Activated CD4-positive, alpha-beta memory T cell treated with anti-CD3 and anti-CD28 coated beads for 36 hours (primary cell): ENCODE results near the gene COL4A2. TPM values are rescaled to one million over a fixed set of nuclear protein-coding genes. Genes with fewer than 3 reads are reported as not detected.

Experiments used
- CTCF ChIA-PET: fragments of 350-600 bp; sonication (Branson Sonifier 250); formaldehyde crosslinking; loops from one replicate; lab custom pipeline; 2021; ENCODE audit warnings: antibody characterized with exemption, inconsistent platforms; lab: Charles Lee
- POLR2A ChIA-PET: fragments of 350-600 bp; sonication (Branson Sonifier 250); formaldehyde crosslinking; loops from one replicate; lab custom pipeline; 2021; ENCODE audit warnings: antibody characterized with exemption; lab: Charles Lee
- DNase-seq: peaks from one replicate; pipeline ENCODE4 v3.0.0-alpha.2; 2020
- H3K27ac Mint-ChIP-seq: one replicate; pipeline ENCODE4 v1.8.0; 2021; ENCODE audit warnings: mixed read lengths
- H3K27me3 Mint-ChIP-seq: one replicate; pipeline ENCODE4 v1.8.0; 2021; ENCODE audit warnings: mixed read lengths
- H3K36me3 Mint-ChIP-seq: one replicate; pipeline ENCODE4 v1.8.0; 2021; ENCODE audit warnings: mixed read lengths
- H3K4me1 Mint-ChIP-seq: one replicate; pipeline ENCODE4 v1.8.0; 2021; ENCODE audit warnings: low read depth, mixed read lengths
- H3K4me3 Mint-ChIP-seq: one replicate; pipeline ENCODE4 v1.8.0; 2021; ENCODE audit warnings: mild to moderate bottlenecking, mixed read lengths
- H3K9me3 Mint-ChIP-seq: one replicate; pipeline ENCODE4 v1.8.0; 2021; ENCODE audit warnings: mixed read lengths
- intact Hi-C: fragments of 100-400 bp; cut with micrococcal nuclease; formaldehyde crosslinking; loops from one replicate; pipeline ENCODE4 v1.15.1; 2023
- total RNA-seq, 2 experiments: library from RNA; stranded (reverse); gene quantifications; one replicate each; pipeline ENCODE4 v1.2.3, GENCODE V29; 2021

COL4A2 gene
- total RNA-seq, 2 experiments from 2014 or later = not detected

DNA sequence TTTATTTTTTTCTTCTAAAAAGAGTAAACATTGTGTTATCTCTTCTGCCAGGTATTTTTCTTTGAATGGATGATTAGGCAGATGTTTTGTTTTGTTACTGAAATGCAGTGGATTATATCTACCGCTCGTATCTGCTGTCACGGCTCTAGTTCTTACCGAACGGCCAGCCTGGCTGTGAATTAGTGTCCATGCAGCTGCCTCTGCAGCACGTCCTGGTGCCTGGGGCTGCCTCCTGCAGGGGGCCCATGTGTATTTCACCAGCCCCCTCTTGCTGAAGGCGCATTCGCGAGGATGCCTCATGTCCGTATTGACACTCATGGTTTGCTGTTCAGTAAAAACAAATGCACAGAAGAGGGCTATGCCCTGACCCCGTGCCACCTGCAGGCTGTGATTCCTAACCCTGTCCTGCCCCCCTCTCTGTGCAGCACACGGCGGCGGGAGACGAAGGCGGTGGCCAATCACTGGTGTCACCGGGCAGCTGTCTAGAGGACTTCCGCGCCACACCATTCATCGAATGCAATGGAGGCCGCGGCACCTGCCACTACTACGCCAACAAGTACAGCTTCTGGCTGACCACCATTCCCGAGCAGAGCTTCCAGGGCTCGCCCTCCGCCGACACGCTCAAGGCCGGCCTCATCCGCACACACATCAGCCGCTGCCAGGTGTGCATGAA, 204.6 kb downstream of the COL4A2 start:
- Mint-ChIP-seq H3K27ac (no peak overlapping the region), H3K36me3 (no peaks in the 10 kb centered on the region), H3K27me3 (peaks cover 8% of the 10 kb centered on the region), H3K4me1 (peaks cover 17% of the 10 kb centered on the region), H3K9me3 (no peaks in the 10 kb centered on the region), H3K4me3 (no peak overlapping the region)
- intact Hi-C loops = no loop called here
- ChIA-PET POLR2A (no interaction called here), CTCF (no interaction called here)
- DNase-seq = no peak

DNA sequence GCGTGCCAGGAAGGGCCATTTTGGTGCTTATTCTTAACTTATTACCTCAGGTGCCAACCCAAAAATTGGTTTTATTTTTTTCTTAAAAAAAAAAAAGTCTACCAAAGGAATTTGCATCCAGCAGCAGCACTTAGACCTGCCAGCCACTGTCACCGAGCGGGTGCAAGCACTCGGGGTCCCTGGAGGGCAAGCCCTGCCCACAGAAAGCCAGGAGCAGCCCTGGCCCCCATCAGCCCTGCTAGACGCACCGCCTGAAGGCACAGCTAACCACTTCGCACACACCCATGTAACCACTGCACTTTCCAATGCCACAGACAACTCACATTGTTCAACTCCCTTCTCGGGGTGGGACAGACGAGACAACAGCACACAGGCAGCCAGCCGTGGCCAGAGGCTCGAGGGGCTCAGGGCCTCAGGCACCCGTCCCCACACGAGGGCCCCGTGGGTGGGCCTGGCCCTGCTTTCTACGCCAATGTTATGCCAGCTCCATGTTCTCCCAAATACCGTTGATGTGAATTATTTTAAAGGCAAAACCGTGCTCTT, 205.2 kb downstream of the COL4A2 start:
- Mint-ChIP-seq H3K36me3 (no peaks in the 10 kb centered on the region), H3K4me3 (no peak overlapping the region), H3K27me3 (peaks cover 8% of the 10 kb centered on the region), H3K9me3 (no peaks in the 10 kb centered on the region), H3K4me1 (peaks cover 17% of the 10 kb centered on the region), H3K27ac (no peak overlapping the region)
- CTCF ChIA-PET = no interaction called here
- intact Hi-C loops = no loop called here
- POLR2A ChIA-PET = no interaction called here
- no peak for DNase-seq

DNA sequence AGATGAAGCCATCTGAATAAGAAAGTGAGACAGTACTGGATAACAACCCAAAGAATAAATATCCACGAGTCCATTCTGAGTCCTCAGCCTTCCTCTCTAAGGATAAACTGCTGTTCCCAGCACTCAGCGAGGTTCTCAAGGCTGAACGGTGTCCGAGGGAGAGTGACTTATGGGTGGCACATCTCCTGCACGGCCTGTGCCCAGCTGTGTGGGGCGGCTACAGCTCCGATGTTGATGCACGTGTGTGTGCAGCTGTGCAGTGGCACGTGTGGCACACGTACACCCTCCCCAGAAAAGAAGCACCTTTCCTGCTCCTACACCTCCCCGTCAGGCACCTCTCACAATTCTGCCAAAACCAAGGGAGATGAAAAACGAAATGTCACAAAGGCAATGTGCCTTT, 209.4 kb downstream of the COL4A2 start:
- Mint-ChIP-seq H3K4me1 (peaks cover 17% of the 10 kb centered on the region), H3K4me3 (no peak overlapping the region), H3K27me3 (peaks cover 3% of the 10 kb centered on the region), H3K9me3 (no peaks in the 10 kb centered on the region), H3K36me3 (no peaks in the 10 kb centered on the region), H3K27ac (no peak overlapping the region)
- CTCF ChIA-PET = no interaction called here
- intact Hi-C loops = loop anchor here (5.0 kb wide), 1 partner anchor 59 kb away; no protein-coding TSS in a partner anchor
- POLR2A ChIA-PET = no interaction called here
- DNase-seq = no peak

DNA sequence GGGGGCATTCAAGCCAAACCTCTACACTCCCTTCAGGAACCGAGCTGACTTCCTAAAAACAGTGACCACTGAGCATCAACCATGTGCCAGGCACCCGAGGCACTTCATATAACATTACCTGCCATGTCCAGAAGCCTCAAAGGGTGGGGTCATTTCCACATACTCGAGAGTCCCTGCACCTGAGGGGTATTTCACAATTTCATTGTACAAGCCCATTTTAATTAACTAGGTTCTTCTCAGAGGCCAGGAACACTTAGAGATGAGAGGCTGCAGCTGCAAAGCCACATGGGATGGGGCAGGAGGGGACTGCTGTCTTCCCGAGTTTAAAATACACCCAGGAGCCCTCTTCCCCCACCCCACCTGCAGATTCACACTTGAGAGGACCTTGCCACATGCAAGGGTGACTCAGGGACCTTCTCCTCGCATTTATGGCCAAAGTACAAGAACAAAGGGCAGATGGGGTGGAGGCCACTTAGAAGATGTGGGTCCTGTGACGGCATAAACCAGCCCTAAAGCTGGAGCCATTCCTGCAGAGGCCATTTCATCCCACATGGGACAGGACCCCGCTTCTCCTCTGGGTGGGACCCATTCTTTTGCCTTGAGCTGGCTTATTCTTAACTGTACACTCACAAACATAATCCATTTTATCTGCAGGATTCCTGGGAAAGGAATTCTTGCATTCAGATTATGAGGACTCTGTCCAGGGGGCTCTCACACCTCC, 210.6 kb downstream of the COL4A2 start:
- ChIA-PET POLR2A (no interaction called here), CTCF (interaction anchor here (1.4 kb wide), 1 partner anchor 62 kb away, joined by 3 read pairs; no protein-coding TSS in a partner anchor)
- H3K27me3 Mint-ChIP-seq = peaks cover 3% of the 10 kb centered on the region
- DNase-seq = no peak
- no peaks in the 10 kb centered on the region for H3K9me3 Mint-ChIP-seq
- no peak overlapping the region for H3K4me3 Mint-ChIP-seq
- peaks cover 17% of the 10 kb centered on the region for H3K4me1 Mint-ChIP-seq
- H3K27ac Mint-ChIP-seq = no peak overlapping the region
- H3K36me3 Mint-ChIP-seq = no peaks in the 10 kb centered on the region
- intact Hi-C loops = loop anchor here (5.0 kb wide), 1 partner anchor 60 kb away; no protein-coding TSS in a partner anchor

DNA sequence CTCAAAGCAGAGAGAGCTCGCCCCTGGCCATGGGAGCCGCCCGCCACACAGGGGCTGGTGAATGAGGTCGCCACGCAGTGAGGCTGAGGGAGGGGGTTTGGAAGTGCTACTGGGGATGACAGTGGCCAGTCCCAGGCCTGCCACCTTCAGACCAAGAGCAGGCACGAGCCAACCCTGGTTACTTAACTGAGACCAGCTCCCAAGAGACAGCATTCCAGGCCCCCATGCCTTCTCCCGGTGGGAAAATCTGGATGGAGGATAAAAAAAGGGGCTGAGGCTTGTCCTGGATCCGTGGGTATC, 211.1 kb downstream of the COL4A2 start:
- Mint-ChIP-seq H3K4me1 (peaks cover 17% of the 10 kb centered on the region), H3K9me3 (no peaks in the 10 kb centered on the region), H3K27me3 (peaks cover 3% of the 10 kb centered on the region), H3K4me3 (no peak overlapping the region), H3K27ac (no peak overlapping the region), H3K36me3 (no peaks in the 10 kb centered on the region)
- intact Hi-C loops = loop anchor here (5.0 kb wide), 1 partner anchor 61 kb away; no protein-coding TSS in a partner anchor
- ChIA-PET POLR2A (no interaction called here), CTCF (interaction anchor here (1.4 kb wide), 1 partner anchor 62 kb away, joined by 3 read pairs; no protein-coding TSS in a partner anchor)
- DNase-seq = no peak

GRCh38 chr13:110518571-110518970, 211.5 kb downstream of the COL4A2 start:
- no peak overlapping the region for H3K27ac Mint-ChIP-seq
- H3K36me3 Mint-ChIP-seq = no peaks in the 10 kb centered on the region
- CTCF ChIA-PET = interaction anchor here (1.4 kb wide), 1 partner anchor 63 kb away, joined by 3 read pairs; no protein-coding TSS in a partner anchor
- H3K9me3 Mint-ChIP-seq = no peaks in the 10 kb centered on the region
- intact Hi-C loops = loop anchor here (5.0 kb wide), 1 partner anchor 61 kb away; no protein-coding TSS in a partner anchor
- peaks cover 3% of the 10 kb centered on the region for H3K27me3 Mint-ChIP-seq
- POLR2A ChIA-PET = no interaction called here
- H3K4me3 Mint-ChIP-seq = no peak overlapping the region
- H3K4me1 Mint-ChIP-seq = peaks cover 17% of the 10 kb centered on the region
- no peak for DNase-seq

DNA sequence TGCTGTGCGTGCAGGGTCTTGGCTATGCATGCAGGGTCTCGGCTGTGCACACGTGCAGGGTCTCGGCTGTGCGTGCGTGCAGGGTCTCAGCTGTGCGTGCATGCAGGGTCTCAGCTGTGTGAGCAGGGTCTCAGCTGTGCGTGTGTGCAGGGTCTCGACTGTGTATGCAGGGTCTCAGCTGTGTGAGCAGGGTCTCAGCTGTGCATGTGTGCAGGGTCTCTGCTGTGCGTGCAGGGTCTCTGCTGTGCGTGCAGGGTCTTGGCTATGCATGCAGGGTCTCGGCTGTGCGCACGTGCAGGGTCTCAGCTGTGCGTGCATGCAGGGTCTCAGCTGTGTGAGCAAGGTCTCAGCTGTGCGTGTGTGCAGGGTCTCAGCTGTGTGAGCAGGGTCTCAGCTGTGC, 212.0 kb downstream of the COL4A2 start:
- no peak for DNase-seq
- intact Hi-C loops = loop anchor here (5.0 kb wide), 1 partner anchor 62 kb away; no protein-coding TSS in a partner anchor
- no peak overlapping the region for H3K27ac Mint-ChIP-seq
- no peaks in the 10 kb centered on the region for H3K9me3 Mint-ChIP-seq
- ChIA-PET CTCF (no interaction called here), POLR2A (no interaction called here)
- H3K36me3 Mint-ChIP-seq = no peaks in the 10 kb centered on the region
- no peak overlapping the region for H3K4me3 Mint-ChIP-seq
- H3K27me3 Mint-ChIP-seq = peaks cover 3% of the 10 kb centered on the region
- H3K4me1 Mint-ChIP-seq = peaks cover 18% of the 10 kb centered on the region

GRCh38 chr13:110519506-110519905, 212.4 kb downstream of the COL4A2 start:
- Mint-ChIP-seq H3K27ac (no peak overlapping the region), H3K4me3 (no peak overlapping the region), H3K36me3 (no peaks in the 10 kb centered on the region), H3K27me3 (peaks cover 3% of the 10 kb centered on the region), H3K4me1 (peaks cover 20% of the 10 kb centered on the region), H3K9me3 (no peaks in the 10 kb centered on the region)
- ChIA-PET POLR2A (no interaction called here), CTCF (no interaction called here)
- DNase-seq = no peak
- intact Hi-C loops = loop anchor here (5.0 kb wide), 1 partner anchor 62 kb away; no protein-coding TSS in a partner anchor

DNA sequence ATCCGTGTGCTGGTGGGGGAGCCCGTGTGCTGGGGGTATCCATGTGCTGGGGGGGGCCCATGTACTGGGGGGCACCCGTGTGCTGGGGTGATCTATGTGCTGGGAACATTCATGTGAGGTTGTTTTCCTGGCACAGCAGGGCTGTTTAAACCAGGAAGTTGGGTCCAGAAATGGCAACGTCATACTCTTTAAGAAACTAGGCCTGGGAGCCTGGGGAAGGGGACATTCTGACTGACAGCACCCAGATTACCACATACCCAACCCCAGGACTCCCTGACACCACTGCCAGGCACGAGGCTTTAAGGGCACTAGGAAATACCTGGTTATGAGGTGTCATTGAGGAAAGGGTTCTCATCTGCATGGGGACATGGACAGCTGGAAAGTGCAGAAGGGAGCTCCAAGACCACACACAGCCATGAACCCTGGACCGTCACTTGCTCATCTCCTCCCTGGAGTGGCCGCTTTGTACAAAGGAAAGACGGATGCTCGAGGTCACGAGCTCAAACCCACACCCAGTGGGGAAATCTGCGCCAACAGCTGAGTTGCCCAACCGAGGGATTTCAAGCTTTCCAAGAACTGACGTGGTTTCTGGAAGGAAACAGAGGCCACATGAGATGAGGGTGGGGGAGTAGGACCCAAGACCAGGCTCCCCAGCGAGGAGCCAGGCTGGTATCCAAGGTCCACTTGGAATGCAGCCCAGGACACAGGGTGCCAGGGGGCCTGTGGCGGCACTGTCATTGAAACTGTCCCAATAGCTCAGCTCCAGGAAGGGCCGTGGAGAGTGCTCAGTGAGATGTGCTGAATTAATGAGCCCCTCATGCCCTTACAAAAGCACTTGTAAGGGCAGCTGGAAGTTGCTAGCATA, 213.6 kb downstream of the COL4A2 start:
- H3K9me3 Mint-ChIP-seq = no peaks in the 10 kb centered on the region
- no peaks in the 10 kb centered on the region for H3K36me3 Mint-ChIP-seq
- POLR2A ChIA-PET = no interaction called here
- no peak for DNase-seq
- peaks cover 3% of the 10 kb centered on the region for H3K27me3 Mint-ChIP-seq
- H3K27ac Mint-ChIP-seq = no peak overlapping the region
- intact Hi-C loops = no loop called here
- H3K4me1 Mint-ChIP-seq = peaks cover 22% of the 10 kb centered on the region
- CTCF ChIA-PET = no interaction called here
- H3K4me3 Mint-ChIP-seq = no peak overlapping the region

DNA sequence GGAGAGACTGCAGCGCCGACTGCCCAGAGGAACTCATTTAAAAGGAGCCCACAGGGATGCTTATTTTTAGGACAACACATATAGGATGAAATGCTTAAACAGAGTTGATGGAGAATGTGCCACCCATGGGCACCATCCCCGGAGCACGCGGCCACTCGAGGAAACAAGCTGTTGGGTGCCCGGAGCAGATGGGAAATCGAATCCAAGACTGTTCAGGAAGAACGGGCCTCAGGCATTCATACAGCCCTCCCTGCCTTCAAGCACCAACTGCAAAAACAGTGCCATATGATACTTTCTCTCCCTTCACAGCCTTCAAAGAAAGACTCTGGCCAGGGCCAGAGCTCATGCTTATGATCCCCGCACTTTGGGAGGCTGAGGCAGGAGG, 214.2 kb downstream of the COL4A2 start:
- Mint-ChIP-seq H3K9me3 (no peaks in the 10 kb centered on the region), H3K27me3 (peaks cover under 1% of the 10 kb centered on the region), H3K27ac (no peak overlapping the region), H3K36me3 (no peaks in the 10 kb centered on the region), H3K4me3 (no peak overlapping the region), H3K4me1 (peaks cover 23% of the 10 kb centered on the region)
- intact Hi-C loops = no loop called here
- ChIA-PET CTCF (no interaction called here), POLR2A (no interaction called here)
- DNase-seq = no peak

DNA sequence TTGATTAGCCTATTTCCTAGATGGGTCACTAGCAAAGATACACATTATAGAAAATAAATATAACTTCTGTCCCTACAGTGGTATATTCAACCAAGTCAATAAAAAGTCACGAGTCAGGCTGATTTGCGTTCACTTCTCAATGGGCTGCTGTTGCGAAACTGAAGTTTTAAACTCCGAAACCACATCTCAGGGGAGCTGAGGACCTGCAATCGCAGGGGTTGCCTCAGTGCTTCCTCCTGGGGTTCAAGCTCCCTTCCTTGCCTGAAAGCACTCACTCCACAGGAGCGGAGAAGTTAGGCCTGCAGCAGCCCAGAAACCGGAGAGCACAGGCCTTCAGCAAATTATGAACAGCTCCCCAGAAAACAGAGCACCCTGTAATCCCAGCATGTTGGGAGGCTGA, 214.9 kb downstream of the COL4A2 start:
- POLR2A ChIA-PET = no interaction called here
- DNase-seq = no peak
- Mint-ChIP-seq H3K27me3 (no peaks in the 10 kb centered on the region), H3K4me1 (peaks cover 24% of the 10 kb centered on the region), H3K4me3 (no peak overlapping the region), H3K36me3 (no peaks in the 10 kb centered on the region), H3K9me3 (no peaks in the 10 kb centered on the region), H3K27ac (no peak overlapping the region)
- CTCF ChIA-PET = no interaction called here
- intact Hi-C loops = no loop called here

DNA sequence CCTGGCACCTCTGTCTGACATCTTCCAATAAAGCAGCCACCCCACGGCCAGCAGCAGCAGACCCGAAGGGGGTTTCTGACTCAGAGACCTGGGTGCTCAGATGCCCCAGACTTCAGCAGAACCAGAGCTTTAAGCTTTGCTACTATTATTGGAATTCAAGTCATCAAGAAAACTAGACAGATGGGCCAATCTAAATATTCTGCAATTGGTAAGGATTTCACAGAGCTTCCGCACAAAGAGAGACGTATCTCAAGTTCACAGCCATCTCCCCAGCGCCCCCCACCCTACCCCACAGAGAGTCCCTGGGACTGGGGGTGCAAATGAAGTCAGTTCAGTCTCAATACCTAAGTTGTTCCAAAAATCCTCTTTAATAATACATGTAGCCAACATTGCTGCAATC, 215.6 kb downstream of the COL4A2 start:
- Mint-ChIP-seq H3K27me3 (no peaks in the 10 kb centered on the region), H3K36me3 (no peaks in the 10 kb centered on the region), H3K4me3 (no peak overlapping the region), H3K9me3 (no peaks in the 10 kb centered on the region), H3K4me1 (peaks cover 24% of the 10 kb centered on the region), H3K27ac (no peak overlapping the region)
- ChIA-PET POLR2A (no interaction called here), CTCF (no interaction called here)
- intact Hi-C loops = no loop called here
- no peak for DNase-seq
